ENCODE results near the gene KLKB1.

- TF ChIP-seq CTCF (IDR thresholded peaks at IDR 0.05) (peak in 1 of 4 donors; percentile 12), POLR2A (IDR thresholded peaks at IDR 0.05) (peak; percentile 28)
Measured at GRCh38 chr4:186227221-186227620, at the start of gene KLKB1.

All from right lobe of liver (tissue), 4 donors.